ENCODE data around the gene TRIM7. TPM values are rescaled to one million over a fixed set of nuclear protein-coding genes. Genes with fewer than 3 reads are reported as not detected.

TRIM7 gene
- total RNA-seq, 1 donor from 2014 or later = not detected

DNA sequence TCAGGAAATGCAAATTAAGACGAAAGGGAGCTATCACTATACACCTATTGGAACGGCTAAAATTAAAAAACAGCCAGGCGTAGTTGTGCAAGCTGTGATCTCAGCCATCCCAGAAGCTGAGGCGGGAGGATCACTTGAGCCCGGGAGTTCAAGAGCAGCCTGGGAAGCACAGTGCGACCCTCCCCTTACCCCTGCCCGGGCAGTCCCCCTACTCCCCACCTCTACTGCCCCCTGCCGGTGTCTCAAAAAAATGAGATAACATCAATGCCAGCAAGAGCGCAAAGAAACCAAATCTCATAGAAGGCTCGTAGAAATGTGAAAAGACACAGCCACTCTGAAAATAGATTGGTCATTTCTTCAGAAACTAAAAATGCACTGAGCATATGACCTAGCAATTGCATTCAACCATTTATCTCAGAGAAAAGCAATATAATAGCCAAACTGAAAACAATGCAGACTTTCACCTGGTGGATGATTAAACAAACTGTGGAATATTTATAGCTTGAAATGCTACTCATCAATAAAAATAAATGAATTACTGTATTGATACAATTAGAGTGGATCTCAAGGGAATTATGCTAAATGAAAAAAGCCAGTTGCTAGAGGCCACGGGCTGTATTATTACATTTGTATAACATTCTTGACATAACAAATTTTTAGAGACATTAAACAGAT is 37.0 kb downstream of the TRIM7 start:
- Mint-ChIP-seq H3K9me3 (ENCODE audit: unreplicated experiment) (no peaks in the 10 kb centered on the region), H3K27ac (ENCODE audit: unreplicated experiment) (no peak overlapping the region)

DNA sequence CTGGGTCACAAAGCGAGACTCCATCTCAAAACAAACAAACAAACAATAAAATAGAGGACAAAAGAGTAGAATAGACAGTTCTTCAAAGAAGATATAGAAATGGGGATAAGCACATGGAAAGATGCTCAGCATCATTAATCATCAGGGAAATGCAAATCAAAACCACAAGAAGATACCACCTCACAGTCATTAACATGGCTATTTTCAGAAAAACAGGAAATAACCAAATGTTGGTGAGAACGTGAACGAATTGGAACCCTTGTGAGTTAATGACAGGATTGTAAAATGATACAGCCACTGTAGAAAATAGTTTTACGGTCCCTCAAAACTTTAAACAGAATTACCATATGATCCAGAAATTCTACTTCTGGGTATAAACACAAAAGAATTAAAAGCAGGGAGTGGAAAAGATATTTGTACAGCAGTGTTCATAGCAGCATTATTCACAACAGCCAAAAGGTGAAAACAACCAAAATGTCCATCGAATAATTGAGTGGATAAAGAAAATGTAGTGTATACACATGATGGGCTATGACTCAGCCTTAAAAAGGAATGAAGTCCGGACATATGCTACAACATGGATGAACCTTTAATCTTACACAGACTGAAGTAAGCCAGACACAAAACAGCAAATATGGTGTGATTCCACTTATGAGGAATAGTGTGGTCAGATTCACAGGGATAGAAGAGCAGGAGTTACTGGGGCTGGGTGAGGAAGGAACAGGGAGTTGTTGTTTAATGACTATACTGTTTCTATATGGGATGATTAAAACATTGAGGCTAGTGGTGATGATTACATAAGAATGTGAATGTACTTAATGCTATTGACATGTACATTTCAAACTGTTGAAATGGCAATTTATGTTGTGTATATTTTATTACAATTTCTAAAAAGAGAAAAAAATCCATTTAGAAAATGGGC is 37.9 kb downstream of the TRIM7 start:
- peaks cover 28% of the 10 kb centered on the region for H3K27me3 Mint-ChIP-seq (ENCODE audit: unreplicated experiment)
- no peak for DNase-seq (ENCODE audit: low spot score)
- no peak overlapping the region for H3K27ac Mint-ChIP-seq (ENCODE audit: unreplicated experiment)
- H3K9me3 Mint-ChIP-seq (ENCODE audit: unreplicated experiment) = no peaks in the 10 kb centered on the region
- TF ChIP-seq, protein P1, sequence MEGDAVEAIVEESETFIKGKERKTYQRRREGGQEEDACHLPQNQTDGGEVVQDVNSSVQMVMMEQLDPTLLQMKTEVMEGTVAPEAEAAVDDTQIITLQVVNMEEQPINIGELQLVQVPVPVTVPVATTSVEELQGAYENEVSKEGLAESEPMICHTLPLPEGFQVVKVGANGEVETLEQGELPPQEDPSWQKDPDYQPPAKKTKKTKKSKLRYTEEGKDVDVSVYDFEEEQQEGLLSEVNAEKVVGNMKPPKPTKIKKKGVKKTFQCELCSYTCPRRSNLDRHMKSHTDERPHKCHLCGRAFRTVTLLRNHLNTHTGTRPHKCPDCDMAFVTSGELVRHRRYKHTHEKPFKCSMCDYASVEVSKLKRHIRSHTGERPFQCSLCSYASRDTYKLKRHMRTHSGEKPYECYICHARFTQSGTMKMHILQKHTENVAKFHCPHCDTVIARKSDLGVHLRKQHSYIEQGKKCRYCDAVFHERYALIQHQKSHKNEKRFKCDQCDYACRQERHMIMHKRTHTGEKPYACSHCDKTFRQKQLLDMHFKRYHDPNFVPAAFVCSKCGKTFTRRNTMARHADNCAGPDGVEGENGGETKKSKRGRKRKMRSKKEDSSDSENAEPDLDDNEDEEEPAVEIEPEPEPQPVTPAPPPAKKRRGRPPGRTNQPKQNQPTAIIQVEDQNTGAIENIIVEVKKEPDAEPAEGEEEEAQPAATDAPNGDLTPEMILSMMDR (IDR thresholded peaks at IDR 0.05; ENCODE audit: unreplicated experiment) = no peak
- peaks cover 28% of the 10 kb centered on the region for H3K4me1 Mint-ChIP-seq (ENCODE audit: unreplicated experiment)
- peaks cover 4% of the 10 kb centered on the region for H3K36me3 Mint-ChIP-seq (ENCODE audit: low read depth, unreplicated experiment)
- H3K4me3 Mint-ChIP-seq (ENCODE audit: unreplicated experiment) = no peak overlapping the region

More for the DNA sequence above, 37.0 kb downstream of the TRIM7 start:
- DNase-seq (ENCODE audit: low spot score) = peak; percentile 81
- TF ChIP-seq, protein P1 (IDR thresholded peaks at IDR 0.05; ENCODE audit: unreplicated experiment) = peak; percentile 86
- Mint-ChIP-seq H3K4me3 (ENCODE audit: unreplicated experiment) (peak overlapping the region; percentile 39), H3K27me3 (ENCODE audit: unreplicated experiment) (peaks cover 29% of the 10 kb centered on the region), H3K36me3 (ENCODE audit: low read depth, unreplicated experiment) (peaks cover 4% of the 10 kb centered on the region), H3K4me1 (ENCODE audit: unreplicated experiment) (peaks cover 32% of the 10 kb centered on the region)

DNA sequence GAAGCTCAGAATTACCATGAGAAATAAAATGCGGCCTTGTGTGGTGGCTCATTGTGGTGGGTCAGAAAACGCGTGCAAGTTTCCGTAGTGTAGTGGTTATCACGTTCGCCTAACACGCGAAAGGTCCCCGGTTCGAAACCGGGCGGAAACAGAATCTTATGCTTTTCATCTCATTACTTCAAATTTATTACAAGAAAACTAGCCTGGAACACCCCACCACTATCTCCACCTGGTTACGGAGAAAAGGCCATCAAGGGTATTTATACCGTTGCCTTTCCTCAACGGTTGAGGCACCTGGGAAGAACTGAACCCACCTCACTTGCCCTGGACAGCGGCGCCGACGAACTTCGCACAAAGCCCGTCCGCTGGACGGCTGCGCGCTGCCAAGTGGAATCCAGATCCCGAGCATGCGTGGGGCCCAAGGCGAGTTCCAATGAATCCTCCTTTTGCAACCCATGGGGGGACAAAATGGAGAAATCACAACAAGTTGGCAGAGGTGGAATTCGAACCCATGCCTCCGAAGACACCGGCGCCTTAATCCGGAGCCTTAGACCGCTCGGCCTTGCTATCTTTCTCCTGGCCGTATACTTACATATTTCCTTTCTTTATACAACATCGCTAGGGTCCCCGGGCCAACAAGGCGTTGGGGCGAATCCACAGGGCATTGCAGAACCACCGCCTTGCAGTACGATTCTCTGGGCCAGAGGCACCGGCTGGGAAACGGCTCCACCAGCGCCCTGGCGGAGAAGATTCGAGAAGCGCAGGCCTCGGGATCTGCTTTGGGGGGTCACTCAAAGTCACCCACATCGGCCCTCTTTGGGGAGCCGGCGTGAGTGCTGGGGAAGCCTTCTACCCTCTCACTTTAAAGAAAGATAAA is 40.7 kb downstream of the TRIM7 start:
- H3K4me3 Mint-ChIP-seq (ENCODE audit: unreplicated experiment) = peak overlapping the region; percentile 87
- H3K27ac Mint-ChIP-seq (ENCODE audit: unreplicated experiment) = peak overlapping the region; percentile 26
- TF ChIP-seq, protein P1 (IDR thresholded peaks at IDR 0.05; ENCODE audit: unreplicated experiment) = no peak
- no peaks in the 10 kb centered on the region for H3K9me3 Mint-ChIP-seq (ENCODE audit: unreplicated experiment)
- H3K4me1 Mint-ChIP-seq (ENCODE audit: unreplicated experiment) = peaks cover 18% of the 10 kb centered on the region
- peaks cover 14% of the 10 kb centered on the region for H3K27me3 Mint-ChIP-seq (ENCODE audit: unreplicated experiment)
- no peak for DNase-seq (ENCODE audit: low spot score)
- H3K36me3 Mint-ChIP-seq (ENCODE audit: low read depth, unreplicated experiment) = peaks cover 4% of the 10 kb centered on the region

DNA sequence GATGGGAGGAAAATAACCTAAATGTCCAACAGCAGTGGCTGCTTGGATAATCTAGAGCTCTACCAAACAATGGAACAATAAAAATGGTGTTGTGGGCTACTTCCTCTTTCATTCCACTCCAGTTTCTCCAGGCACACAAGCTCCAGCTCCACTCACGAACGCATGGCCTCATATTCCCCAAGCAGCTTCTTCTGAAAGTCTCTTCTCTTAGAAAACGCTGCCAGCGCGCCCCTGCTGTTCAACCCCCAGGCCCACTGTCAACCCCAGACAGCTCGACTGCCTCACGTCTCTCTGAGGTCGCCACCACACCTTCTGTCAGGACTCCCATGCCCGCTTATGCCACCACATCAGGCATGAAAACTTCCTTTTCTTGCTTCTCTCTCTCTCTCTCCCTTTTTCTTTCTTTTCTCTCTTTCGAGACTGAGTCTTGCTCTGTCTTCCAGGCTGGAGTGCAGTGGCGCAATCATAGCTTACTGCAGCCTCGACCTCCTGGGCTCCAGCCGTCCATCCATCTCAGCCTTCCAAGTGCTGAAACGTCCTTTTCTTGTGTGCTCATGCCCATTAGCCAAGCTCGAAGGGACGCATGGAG is 41.4 kb downstream of the TRIM7 start:
- no peak for DNase-seq (ENCODE audit: low spot score)
- peaks cover 14% of the 10 kb centered on the region for H3K4me1 Mint-ChIP-seq (ENCODE audit: unreplicated experiment)
- H3K4me3 Mint-ChIP-seq (ENCODE audit: unreplicated experiment) = peak overlapping the region; percentile 87
- TF ChIP-seq, protein P1 (IDR thresholded peaks at IDR 0.05; ENCODE audit: unreplicated experiment) = no peak
- H3K9me3 Mint-ChIP-seq (ENCODE audit: unreplicated experiment) = no peaks in the 10 kb centered on the region
- no peaks in the 10 kb centered on the region for H3K36me3 Mint-ChIP-seq (ENCODE audit: low read depth, unreplicated experiment)
- peak overlapping the region; percentile 26 for H3K27ac Mint-ChIP-seq (ENCODE audit: unreplicated experiment)
- H3K27me3 Mint-ChIP-seq (ENCODE audit: unreplicated experiment) = peaks cover 12% of the 10 kb centered on the region

Data from endothelial cell (in vitro differentiated cells).